ENCODE results near the gene PPP4R4.
"Not testable (repeated sequence)": the region's sequence is repeated elsewhere in the genome, so short reads cannot be mapped to it uniquely, and the experiment has no call there.

Gene PPP4R4

GRCh38 chr14:94143239-94143638 lies 30.9 kb upstream of the PPP4R4 start:
- DNase-seq: no peak

GRCh38 chr14:94143711-94144110 lies 30.4 kb upstream of the PPP4R4 start:
- no peak for DNase-seq

DNA sequence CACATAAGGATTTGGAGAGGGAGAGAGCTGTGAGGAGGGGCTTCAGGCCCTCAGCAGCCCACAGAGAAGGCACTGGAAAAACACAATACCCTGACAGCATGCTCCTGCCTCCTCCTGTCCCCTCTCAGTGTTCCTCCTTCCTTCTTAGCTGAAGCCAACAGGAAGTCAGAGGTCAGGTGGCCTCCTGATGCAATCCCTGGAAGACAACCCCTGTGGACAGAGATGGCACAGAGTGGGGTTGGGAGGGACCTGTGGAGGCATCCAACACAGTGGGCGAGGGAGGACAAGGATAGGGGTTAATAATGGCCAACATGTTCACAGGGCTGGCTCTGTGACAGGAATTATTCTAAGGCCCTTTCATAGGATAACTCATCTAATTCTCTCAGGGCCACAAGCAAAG lies 29.4 kb upstream of the PPP4R4 start:
- DNase-seq: no peak

GRCh38 chr14:94145902-94146527 lies 28.1 kb upstream of the PPP4R4 start:
- no peak for DNase-seq

DNA sequence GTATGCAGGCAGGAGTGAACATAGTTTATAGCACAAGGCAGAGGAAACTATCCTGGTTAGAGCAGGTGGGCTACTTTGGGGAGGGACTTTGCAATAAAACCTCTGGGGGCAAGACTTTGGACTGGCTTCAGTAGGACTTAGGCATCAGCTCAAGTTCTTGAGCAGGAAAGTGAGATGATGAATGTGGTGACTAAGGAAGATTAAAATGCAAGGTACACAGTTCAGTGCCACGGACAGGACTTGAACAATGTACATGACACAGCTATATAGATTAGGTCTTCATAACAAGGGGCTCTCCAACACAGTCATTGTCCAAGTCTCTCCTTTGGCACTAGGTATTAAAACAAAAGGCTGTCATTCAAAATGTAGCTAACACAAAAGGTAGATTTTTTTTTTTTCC lies 21.4 kb upstream of the PPP4R4 start:
- DNase-seq: no peak

GRCh38 chr14:94153750-94154342 lies 20.3 kb upstream of the PPP4R4 start:
- no peak for DNase-seq

GRCh38 chr14:94156143-94156542 lies 18.0 kb upstream of the PPP4R4 start:
- not testable (repeated sequence) for DNase-seq

GRCh38 chr14:94157197-94157596 lies 16.9 kb upstream of the PPP4R4 start:
- no peak for DNase-seq

DNA sequence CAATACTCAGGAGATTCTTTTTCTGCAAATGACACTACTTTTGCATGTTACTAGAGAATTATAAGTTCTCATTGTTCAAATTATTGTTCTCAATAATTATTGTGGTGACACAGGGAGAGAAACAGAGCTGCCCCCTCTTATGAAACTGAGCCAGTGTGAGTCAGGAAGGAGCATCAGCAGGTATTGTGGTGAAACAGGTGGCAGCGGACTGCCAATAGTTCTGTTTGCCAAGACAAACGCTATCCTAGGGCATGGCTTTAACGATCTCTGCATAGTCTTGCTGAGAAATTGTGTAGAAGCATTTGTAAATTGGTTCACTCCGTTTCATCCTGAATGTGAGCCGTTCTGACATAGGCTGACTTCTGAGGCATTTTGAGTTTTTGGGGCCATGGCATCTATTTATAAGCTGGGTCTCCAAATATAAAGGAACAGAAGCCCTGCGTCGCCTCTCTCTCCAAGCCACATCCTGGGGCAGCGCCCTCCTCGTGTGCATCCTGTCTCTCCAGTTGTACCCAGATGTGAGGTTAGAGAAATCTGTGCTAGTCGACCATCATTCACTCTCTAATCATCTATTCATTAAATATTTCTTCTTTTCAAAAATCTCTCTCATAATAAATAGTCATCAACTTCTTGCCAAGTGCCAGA lies 15.8 kb upstream of the PPP4R4 start:
- DNase-seq: no peak

GRCh38 chr14:94161058-94161457 lies 13.1 kb upstream of the PPP4R4 start:
- DNase-seq: no peak

- no peak for DNase-seq
Observed at GRCh38 chr14:94161981-94162380, 12.1 kb upstream of the PPP4R4 start.

- no peak for DNase-seq
Observed at GRCh38 chr14:94162466-94162865, 11.7 kb upstream of the PPP4R4 start.

DNA sequence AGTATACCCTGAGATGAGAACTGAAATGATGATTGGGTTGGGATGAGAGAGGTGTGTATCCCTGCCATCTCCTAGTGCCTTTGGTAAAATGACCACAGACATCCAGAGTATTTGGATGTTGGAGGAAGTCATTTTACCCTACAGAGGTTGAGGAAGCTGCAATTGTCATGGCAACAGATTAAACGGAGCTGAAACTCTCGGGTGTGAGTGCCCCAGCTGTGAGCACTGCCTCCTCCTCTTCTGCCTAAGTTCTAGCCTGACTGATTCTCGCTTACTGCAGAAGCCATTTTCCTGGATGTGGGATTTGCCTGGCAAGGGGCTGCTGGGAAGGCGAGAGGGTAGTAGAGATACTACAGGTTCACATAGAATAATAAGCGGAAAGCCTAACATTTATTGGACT lies 10.3 kb upstream of the PPP4R4 start:
- no peak for DNase-seq

GRCh38 chr14:94164685-94165431 lies 9.3 kb upstream of the PPP4R4 start:
- DNase-seq: peak in 29 of 56 donors; percentile 15 to 86 (median 51)

DNA sequence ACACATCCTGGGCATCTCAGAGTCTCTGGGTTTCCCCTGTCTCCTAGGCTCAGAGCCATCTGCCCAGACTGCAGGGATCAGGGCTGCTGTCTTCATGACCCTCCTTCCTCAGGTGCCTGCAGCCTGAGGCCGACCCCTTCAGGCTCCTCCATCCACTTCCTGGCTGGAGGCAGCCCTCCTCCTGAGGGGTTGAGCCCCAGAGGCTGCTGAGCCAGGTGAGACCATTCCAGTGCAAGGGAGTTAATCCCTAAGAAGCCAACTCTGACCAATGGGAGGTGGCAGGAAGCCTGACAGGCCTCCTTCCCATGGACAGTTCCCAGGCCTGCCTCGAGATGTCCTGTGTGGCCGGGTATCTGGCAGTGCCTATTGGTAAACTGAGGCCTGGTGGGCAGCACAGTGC lies 8.4 kb upstream of the PPP4R4 start:
- DNase-seq: no peak

DNA sequence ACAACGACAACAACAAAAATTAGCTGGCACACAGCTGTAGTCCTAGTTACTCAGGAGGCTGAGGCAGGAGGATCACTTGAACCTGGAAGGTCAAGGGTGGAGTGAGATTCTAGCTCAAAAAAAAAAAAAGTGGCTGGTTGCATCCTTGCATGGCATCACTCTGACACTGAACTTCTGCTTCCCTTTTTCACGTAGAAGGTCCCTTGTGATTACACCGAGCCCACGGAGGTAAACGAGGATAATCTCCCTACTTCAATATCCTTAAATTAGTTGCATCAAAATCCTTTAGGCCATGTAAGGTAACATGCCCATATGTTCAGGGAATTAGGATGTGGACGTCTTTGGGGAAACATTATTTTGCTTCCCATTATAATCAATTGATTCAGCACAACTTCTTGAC lies 4.0 kb upstream of the PPP4R4 start:
- no peak for DNase-seq

- DNase-seq: no peak
Observed at GRCh38 chr14:94171208-94171607, 2.9 kb upstream of the PPP4R4 start.

- no peak for DNase-seq
Observed at GRCh38 chr14:94172545-94172944, 1.6 kb upstream of the PPP4R4 start.

DNA sequence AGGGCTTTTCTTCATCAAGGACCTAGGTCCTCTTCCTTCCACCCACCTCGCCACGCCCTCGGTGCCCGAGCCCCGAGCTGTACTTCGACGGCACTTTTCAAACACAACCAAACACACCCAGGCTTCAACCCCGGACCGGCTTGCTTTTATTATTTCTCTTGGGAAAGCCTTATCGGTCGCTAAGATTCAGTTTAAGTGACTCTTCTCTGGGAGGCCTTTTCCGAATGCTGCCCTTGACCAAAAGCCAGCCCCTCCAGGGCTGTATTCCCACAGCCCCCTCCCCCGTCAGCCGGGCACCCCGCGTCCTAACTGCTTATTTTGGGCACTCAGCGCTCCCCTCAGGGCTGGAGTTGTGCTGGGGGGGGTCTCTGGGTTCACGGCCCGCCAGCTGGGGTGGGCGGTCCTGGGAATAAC lies 644 bp upstream of the PPP4R4 start:
- DNase-seq: peak in 2 of 56 donors; percentile 30 to 84

DNA sequence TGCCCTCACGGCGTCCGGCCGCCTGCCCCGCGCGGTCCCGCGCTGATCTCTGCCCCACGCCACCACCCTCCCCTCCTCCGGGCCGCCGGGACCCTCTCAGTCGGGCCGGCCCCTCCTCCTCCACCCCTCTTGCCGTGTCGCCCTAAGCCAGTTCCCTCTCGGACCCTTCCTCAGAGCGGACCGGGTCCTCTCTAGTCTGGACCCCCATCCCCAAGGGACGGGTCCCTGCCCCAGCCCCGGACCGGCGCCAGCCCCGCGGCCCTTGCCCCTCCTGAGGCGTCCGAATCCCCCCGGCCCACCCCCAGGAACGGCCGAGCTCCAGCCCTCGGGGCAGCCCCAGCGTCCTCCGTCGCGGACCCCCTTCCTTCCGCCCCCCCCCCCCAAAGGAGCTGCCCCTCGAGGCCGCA lies 485 bp downstream of the PPP4R4 start:
- peak in 1 of 56 donors; percentile 65 for DNase-seq

- peak in 7 of 56 donors; percentile 15 to 41 (median 24) for DNase-seq
Observed at GRCh38 chr14:94175011-94175745, 1.1 kb downstream of the PPP4R4 start.

- DNase-seq: no peak
Observed at GRCh38 chr14:94175747-94176146, 1.6 kb downstream of the PPP4R4 start.

All from amygdala (tissue), 56 donors.